Measurements from ENCODE around the gene FBXO27. TPM values are rescaled to one million over a fixed set of nuclear protein-coding genes. Genes with fewer than 3 reads are reported as not detected.

The FBXO27 gene
- total RNA-seq, 1 experiment from 2014 or later: 18.9 TPM

DNA sequence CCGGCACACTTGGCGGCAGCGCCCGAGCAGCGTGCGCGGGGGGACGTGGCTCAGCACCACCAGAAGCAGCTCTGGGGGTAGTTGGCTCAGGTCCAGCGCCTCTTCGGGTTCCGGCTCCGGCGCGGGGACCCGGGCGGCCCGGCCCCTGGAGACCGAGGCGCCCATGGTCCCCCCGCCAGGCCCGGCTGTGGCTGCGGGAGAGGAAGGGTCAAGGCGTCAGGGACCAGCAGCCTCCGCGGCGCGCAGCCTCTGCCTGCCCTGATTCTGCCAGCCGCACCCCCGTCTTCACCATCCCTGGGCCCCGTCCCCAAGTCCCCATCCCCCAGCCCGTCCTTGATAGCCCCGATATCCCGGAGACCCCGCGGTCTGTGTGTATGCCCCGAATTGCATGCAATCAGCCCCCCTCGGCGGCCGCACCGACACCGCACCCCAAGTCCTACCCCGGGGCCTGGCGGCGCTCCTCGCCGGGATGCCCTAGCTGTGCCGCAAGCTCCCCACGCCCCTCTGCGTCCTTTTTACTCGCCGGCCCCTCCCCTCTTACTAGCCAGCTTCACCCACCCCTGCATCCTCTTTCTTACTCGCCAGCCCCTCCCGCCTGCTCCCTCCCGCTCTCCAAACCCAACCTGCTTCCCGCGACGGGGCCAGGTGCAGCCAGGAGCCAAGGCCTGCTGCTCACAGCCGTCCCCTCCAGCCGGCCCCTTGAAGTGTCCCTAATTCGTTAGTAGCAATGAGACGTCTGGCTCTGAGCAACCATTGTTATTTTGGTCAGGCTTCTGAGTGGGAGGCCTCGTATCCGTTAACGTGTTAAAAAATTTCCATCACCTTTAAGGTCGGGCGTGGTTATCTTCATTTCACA lies at the start of gene FBXO27 (continued):
- TF ChIP-seq, protein P1, sequence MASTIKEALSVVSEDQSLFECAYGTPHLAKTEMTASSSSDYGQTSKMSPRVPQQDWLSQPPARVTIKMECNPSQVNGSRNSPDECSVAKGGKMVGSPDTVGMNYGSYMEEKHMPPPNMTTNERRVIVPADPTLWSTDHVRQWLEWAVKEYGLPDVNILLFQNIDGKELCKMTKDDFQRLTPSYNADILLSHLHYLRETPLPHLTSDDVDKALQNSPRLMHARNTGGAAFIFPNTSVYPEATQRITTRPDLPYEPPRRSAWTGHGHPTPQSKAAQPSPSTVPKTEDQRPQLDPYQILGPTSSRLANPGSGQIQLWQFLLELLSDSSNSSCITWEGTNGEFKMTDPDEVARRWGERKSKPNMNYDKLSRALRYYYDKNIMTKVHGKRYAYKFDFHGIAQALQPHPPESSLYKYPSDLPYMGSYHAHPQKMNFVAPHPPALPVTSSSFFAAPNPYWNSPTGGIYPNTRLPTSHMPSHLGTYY (CRISPR knock-in tag; IDR thresholded peaks at IDR 0.05): no peak
- TF ChIP-seq GTF2I (CRISPR knock-in tag; conservative IDR thresholded peaks at IDR 0.05): no peak
- no peak for TF ChIP-seq OVOL2 (CRISPR knock-in tag; IDR thresholded peaks at IDR 0.05; ENCODE audit: borderline replicate concordance)
- TF ChIP-seq, protein P2, sequence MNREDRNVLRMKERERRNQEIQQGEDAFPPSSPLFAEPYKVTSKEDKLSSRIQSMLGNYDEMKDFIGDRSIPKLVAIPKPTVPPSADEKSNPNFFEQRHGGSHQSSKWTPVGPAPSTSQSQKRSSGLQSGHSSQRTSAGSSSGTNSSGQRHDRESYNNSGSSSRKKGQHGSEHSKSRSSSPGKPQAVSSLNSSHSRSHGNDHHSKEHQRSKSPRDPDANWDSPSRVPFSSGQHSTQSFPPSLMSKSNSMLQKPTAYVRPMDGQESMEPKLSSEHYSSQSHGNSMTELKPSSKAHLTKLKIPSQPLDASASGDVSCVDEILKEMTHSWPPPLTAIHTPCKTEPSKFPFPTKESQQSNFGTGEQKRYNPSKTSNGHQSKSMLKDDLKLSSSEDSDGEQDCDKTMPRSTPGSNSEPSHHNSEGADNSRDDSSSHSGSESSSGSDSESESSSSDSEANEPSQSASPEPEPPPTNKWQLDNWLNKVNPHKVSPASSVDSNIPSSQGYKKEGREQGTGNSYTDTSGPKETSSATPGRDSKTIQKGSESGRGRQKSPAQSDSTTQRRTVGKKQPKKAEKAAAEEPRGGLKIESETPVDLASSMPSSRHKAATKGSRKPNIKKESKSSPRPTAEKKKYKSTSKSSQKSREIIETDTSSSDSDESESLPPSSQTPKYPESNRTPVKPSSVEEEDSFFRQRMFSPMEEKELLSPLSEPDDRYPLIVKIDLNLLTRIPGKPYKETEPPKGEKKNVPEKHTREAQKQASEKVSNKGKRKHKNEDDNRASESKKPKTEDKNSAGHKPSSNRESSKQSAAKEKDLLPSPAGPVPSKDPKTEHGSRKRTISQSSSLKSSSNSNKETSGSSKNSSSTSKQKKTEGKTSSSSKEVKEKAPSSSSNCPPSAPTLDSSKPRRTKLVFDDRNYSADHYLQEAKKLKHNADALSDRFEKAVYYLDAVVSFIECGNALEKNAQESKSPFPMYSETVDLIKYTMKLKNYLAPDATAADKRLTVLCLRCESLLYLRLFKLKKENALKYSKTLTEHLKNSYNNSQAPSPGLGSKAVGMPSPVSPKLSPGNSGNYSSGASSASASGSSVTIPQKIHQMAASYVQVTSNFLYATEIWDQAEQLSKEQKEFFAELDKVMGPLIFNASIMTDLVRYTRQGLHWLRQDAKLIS (CRISPR knock-in tag; IDR thresholded peaks at IDR 0.05; ENCODE audit: borderline replicate concordance): no peak
- TF ChIP-seq SMAD3 (CRISPR knock-in tag; IDR thresholded peaks at IDR 0.05; ENCODE audit: borderline replicate concordance): no peak
- TF ChIP-seq, protein P3, sequence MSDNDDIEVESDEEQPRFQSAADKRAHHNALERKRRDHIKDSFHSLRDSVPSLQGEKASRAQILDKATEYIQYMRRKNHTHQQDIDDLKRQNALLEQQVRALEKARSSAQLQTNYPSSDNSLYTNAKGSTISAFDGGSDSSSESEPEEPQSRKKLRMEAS (CRISPR knock-in tag; IDR thresholded peaks at IDR 0.05): peak; percentile 18; the same call in 1 of the 2 replicates
- no peak for TF ChIP-seq GRHL2 (CRISPR knock-in tag; IDR thresholded peaks at IDR 0.05; ENCODE audit: insufficient replicate concordance, severe bottlenecking)
- no peak for TF ChIP-seq NFE2L1 (CRISPR knock-in tag; IDR thresholded peaks at IDR 0.05)
- TF ChIP-seq TEAD1 (CRISPR knock-in tag; IDR thresholded peaks at IDR 0.05): peak; percentile 12; the same call in 1 of the 2 replicates
- TF ChIP-seq, protein P4, sequence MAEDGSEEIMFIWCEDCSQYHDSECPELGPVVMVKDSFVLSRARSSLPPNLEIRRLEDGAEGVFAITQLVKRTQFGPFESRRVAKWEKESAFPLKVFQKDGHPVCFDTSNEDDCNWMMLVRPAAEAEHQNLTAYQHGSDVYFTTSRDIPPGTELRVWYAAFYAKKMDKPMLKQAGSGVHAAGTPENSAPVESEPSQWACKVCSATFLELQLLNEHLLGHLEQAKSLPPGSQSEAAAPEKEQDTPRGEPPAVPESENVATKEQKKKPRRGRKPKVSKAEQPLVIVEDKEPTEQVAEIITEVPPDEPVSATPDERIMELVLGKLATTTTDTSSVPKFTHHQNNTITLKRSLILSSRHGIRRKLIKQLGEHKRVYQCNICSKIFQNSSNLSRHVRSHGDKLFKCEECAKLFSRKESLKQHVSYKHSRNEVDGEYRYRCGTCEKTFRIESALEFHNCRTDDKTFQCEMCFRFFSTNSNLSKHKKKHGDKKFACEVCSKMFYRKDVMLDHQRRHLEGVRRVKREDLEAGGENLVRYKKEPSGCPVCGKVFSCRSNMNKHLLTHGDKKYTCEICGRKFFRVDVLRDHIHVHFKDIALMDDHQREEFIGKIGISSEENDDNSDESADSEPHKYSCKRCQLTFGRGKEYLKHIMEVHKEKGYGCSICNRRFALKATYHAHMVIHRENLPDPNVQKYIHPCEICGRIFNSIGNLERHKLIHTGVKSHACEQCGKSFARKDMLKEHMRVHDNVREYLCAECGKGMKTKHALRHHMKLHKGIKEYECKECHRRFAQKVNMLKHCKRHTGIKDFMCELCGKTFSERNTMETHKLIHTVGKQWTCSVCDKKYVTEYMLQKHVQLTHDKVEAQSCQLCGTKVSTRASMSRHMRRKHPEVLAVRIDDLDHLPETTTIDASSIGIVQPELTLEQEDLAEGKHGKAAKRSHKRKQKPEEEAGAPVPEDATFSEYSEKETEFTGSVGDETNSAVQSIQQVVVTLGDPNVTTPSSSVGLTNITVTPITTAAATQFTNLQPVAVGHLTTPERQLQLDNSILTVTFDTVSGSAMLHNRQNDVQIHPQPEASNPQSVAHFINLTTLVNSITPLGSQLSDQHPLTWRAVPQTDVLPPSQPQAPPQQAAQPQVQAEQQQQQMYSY (CRISPR knock-in tag; IDR thresholded peaks at IDR 0.05): no peak
- no peak for TF ChIP-seq CBFB (CRISPR knock-in tag; IDR thresholded peaks at IDR 0.05; ENCODE audit: low read depth)
- no peak for TF ChIP-seq ZBTB21 (CRISPR knock-in tag; IDR thresholded peaks at IDR 0.05; ENCODE audit: borderline replicate concordance)
- TF ChIP-seq, protein P5, sequence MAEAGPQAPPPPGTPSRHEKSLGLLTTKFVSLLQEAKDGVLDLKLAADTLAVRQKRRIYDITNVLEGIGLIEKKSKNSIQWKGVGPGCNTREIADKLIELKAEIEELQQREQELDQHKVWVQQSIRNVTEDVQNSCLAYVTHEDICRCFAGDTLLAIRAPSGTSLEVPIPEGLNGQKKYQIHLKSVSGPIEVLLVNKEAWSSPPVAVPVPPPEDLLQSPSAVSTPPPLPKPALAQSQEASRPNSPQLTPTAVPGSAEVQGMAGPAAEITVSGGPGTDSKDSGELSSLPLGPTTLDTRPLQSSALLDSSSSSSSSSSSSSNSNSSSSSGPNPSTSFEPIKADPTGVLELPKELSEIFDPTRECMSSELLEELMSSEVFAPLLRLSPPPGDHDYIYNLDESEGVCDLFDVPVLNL (CRISPR knock-in tag; IDR thresholded peaks at IDR 0.05; ENCODE audit: borderline replicate concordance, low read depth): no peak; the same call in 1 of the 2 replicates
- TF ChIP-seq EMX1 (CRISPR knock-in tag; IDR thresholded peaks at IDR 0.05): no peak
- 0 out of 2 replicates have a peak, but pooled peaks have one; percentile 27 for TF ChIP-seq ZNF121 (CRISPR knock-in tag; IDR thresholded peaks at IDR 0.05)
- TF ChIP-seq, protein P6, sequence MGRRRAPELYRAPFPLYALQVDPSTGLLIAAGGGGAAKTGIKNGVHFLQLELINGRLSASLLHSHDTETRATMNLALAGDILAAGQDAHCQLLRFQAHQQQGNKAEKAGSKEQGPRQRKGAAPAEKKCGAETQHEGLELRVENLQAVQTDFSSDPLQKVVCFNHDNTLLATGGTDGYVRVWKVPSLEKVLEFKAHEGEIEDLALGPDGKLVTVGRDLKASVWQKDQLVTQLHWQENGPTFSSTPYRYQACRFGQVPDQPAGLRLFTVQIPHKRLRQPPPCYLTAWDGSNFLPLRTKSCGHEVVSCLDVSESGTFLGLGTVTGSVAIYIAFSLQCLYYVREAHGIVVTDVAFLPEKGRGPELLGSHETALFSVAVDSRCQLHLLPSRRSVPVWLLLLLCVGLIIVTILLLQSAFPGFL (CRISPR knock-in tag; IDR thresholded peaks at IDR 0.05; ENCODE audit: borderline replicate concordance): no peak
